Subcutaneous adipose tissue (tissue), 4 donors: ENCODE measurements around the gene DUSP14. TPM values are rescaled to one million over a fixed set of nuclear protein-coding genes. Genes with fewer than 3 reads are reported as not detected.

Experiments used
- total RNA-seq, 4 donors: library from RNA; depleted of rRNA; stranded (reverse); fragments of >200 nt; gene quantifications; one replicate each; pipeline ENCODE4 v1.1.0, GENCODE V29; 2016
- TF ChIP-seq, protein P1 (sequence below): fragments of 450-650 bp; IDR thresholded peaks from one replicate; pipeline ENCODE4 v1.5.1; 2016; ENCODE audit warnings: low read depth, mild to moderate bottlenecking, control low read depth, antibody characterized with exemption, moderate library complexity

The DUSP14 gene
- total RNA-seq, 4 donors from 2014 or later: 10.8 to 23.1 (median 15.8) TPM

DNA sequence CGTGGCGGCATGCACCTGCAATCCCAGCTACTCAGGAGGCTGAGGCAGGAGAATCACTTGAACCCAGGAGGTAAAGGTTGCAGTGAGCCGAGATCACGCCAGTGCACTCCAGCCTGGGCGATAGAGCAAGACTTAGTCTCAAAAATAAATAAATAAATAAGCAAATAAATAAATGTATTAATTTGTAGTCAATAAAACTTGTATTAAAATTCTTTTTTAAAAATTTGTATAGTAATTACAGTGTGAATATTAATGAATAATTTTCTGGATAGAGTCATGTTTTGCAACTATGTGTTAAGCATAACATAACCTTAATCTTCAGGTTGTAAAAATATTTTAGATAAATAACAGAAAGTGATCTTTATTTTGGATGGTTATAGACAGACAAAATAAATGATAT lies 27.2 kb upstream of the DUSP14 start:
- TF ChIP-seq, protein P1, sequence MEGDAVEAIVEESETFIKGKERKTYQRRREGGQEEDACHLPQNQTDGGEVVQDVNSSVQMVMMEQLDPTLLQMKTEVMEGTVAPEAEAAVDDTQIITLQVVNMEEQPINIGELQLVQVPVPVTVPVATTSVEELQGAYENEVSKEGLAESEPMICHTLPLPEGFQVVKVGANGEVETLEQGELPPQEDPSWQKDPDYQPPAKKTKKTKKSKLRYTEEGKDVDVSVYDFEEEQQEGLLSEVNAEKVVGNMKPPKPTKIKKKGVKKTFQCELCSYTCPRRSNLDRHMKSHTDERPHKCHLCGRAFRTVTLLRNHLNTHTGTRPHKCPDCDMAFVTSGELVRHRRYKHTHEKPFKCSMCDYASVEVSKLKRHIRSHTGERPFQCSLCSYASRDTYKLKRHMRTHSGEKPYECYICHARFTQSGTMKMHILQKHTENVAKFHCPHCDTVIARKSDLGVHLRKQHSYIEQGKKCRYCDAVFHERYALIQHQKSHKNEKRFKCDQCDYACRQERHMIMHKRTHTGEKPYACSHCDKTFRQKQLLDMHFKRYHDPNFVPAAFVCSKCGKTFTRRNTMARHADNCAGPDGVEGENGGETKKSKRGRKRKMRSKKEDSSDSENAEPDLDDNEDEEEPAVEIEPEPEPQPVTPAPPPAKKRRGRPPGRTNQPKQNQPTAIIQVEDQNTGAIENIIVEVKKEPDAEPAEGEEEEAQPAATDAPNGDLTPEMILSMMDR: no peak

DNA sequence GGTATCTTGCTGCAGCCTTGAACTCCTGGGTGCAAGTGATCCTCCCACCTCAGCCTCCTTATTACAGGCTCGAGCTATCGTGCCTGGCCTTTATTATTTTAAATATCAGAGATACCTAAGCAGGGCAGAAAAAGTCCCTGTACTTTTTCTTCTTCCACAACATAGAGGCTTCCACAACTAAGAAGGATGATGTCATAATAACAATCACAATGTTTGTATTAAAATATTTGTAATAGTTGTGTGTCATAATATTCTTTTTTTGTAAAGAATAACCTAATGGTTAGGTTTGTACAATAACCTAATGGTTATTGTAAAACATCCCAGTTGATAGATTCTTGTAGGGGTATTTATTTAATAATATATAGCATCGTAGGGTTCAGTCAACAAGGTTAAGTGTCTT lies 26.7 kb upstream of the DUSP14 start:
- TF ChIP-seq, protein P1: no peak

DNA sequence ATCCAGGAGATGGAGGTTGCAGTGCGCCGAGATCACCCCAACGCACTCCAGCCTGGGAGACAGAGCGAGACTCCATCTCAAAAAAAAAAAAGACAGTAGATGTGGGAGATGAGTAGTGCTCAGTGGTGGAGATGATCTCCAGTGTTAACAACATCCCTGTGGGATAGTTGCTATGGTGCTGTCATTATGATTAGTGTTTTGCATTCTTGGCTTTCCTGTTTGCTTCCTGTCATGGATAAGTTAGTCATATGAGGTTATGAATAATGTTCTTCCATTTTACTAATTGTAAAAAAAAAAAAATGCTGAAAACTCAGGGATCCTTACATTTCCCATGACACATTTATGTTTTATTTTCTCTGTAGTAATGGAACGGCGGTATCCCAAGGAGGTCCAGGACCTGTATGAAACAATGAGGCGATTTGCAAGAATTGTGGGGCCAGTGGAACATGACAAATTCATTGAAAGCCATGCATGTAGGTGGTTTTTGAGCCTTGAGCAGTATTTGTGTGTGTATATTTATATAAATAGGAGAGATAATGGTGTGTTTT lies 24.5 kb upstream of the DUSP14 start:
- TF ChIP-seq, protein P1: no peak

DNA sequence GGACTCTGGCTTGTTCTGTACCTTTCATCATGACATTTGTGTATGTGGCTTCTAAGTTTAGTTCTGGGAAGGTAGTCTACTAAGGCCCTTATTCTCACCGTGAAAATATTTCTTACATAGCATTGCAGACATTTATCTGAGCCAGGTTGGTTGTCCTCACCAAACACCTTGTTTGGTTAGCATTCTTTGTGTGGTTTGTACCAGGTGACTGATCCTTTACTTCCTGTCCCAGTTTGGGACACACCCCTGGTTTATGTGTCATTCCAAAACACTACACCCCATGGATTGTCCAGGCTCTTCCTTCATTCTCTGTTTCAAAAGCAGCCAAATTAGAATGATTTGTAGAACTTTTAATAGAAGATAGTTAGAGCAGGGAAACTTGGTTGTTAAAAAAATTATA lies 23.2 kb upstream of the DUSP14 start:
- TF ChIP-seq, protein P1: no peak

DNA sequence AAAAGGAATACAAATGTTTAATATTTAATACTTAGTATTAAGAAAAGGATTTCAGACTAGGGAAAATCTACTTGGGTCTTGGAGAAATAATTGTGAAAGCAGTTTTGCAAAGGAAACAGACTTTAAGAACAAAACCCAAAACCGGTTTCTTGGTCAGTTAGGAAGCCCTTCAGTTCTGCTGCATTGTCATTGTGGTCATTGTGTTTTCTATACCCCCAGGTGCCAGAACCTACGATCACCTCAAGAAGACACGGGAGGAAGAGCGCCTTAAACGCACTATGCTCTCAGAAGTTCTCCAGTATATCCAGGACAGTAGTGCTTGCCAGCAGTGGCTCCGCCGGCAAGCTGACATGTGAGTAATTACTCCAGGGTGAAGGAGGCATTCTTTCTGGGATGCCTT lies 19.5 kb upstream of the DUSP14 start:
- TF ChIP-seq, protein P1: no peak

DNA sequence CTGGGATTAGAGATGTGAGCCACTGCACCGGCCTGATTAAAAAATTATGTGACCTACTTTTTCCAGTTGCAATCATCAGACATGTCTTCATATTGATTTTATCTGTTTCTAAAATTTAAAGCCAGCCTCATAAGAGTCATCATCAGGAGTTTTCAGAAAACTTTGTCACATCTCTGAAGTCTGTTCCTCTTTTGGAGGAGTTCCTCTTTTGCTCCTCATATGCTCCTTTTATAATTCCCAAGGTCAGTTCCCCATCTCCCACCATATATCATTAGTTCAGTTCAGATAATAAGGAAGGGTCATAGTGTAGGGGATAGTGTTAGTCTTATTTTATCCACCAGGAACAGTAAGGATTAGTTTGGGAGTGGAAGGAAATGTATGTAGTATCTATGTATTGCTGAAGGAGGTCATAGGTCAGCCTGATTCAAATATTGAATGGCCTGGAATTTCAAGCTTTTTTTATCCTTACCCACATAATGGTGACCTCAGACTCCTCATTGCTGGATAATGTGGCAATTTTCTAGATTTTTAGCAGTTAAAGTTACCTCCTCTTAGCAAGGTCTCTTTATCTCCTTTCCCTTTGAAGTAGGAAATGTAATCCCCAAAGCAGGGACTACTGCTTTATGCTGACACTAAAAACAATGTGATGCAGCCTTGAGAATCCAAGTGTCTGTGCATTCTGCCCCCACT lies 13.8 kb upstream of the DUSP14 start:
- TF ChIP-seq, protein P1: no peak

DNA sequence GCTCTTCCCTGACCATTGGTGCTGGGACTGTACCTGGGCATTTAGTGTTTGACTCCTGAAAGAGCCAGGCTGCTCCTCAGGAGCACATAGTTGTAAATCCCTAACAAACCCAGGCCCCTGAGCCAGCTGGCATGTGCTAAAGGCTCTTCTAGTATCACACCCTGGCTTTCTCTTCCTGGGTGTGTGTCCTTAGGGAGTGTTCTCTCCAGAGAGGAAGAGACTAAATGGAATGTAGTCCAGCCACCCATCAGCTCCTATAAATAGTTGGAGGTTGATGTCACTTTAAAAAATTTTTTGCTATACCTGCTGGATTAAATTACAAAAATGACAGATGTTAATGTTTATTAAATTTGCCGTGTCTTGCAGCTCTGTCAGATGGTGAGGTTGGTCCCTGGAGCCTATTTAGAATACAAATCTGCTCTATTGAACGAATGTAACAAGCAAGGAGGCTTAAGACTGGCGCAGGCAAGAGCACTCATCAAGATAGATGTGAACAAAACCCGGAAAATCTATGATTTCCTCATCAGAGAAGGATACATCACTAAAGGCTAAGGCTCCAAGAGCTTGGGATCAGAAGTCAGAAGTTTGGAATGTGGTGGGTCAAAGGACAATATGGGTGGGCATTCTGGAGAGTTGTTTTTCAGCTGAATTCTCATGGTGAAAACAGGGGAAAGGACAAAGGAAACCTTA lies 13.1 kb upstream of the DUSP14 start:
- TF ChIP-seq, protein P1: no peak
